Sciatic nerve (tissue), 2 donors: ENCODE results near the gene LIN52. TPM values are rescaled to one million over a fixed set of nuclear protein-coding genes. Genes with fewer than 3 reads are reported as not detected.

Experiments used
- ATAC-seq: fragments of 200-7000 bp; cut with Tn5 transposase; one replicate; pipeline ENCODE4 v1.9.1; 2020; ENCODE audit warnings: mild to moderate bottlenecking, moderate library complexity
- DNase-seq: peaks from one replicate; pipeline ENCODE4 v3.0.0-alpha.2; 2020; ENCODE audit warnings: low spot score
- intact Hi-C: fragments of 100-400 bp; cut with DNase I; formaldehyde crosslinking; loops from one replicate; pipeline ENCODE4 v1.14.2; 2022
- total RNA-seq: library from RNA; stranded (reverse); fragmentation: NEBNext Ultra II Directional; extraction: Animal tissue kit (Norgen Biotek cat#: 25700); gene quantifications from one replicate; pipeline ENCODE4 v1.2.1, GENCODE V29; 2021
- donor health status: DM: no; HTN: no; CAD: no.
- donor health status: DM: no; HTN: no; CAD: no.

The LIN52 gene
- total RNA-seq: 8.5 TPM

- intact Hi-C loops: no loop called here
- ATAC-seq (peak; percentile 98), DNase-seq (peak; percentile 100)
These were observed at the start of gene LIN52, which contains the start of gene ALDH6A1 for GRCh38 chr14:74084277-74085046. TSS of gene LIN52 (plus strand) at chr14:74084956. CDS start at chr14:74084975, 19 bp downstream. TSS of gene ALDH6A1 (minus strand) at chr14:74084453. CDS start at chr14:74084394, 59 bp downstream.

GRCh38 chr14:74035556-74035955 lies 49.2 kb upstream of the LIN52 start:
- ATAC-seq (no peak), DNase-seq (no peak)
- intact Hi-C loops: no loop called here

- DNase-seq (no peak), ATAC-seq (no peak)
- intact Hi-C loops: no loop called here
These were observed 46.5 kb upstream of the LIN52 start for GRCh38 chr14:74038020-74038859.

GRCh38 chr14:74042296-74042695 lies 42.5 kb upstream of the LIN52 start:
- intact Hi-C loops: no loop called here
- ATAC-seq (no peak), DNase-seq (no peak)

- intact Hi-C loops: no loop called here
- DNase-seq (no peak), ATAC-seq (no peak)
These were observed 39.2 kb upstream of the LIN52 start for GRCh38 chr14:74045522-74045921.

- intact Hi-C loops: loop anchor here (2.0 kb wide), 1 partner anchor 63 kb away; no protein-coding TSS in a partner anchor
- DNase-seq (no peak), ATAC-seq (no peak)
These were observed 36.5 kb upstream of the LIN52 start for GRCh38 chr14:74048281-74048680.

GRCh38 chr14:74049876-74050495 lies 34.8 kb upstream of the LIN52 start:
- no peak for DNase-seq
- ATAC-seq: no peak
- intact Hi-C loops: loop anchor here (2.0 kb wide), 1 partner anchor 61 kb away; no protein-coding TSS in a partner anchor

- no peak for DNase-seq
- intact Hi-C loops: no loop called here
- ATAC-seq: no peak
These were observed 22.0 kb upstream of the LIN52 start for GRCh38 chr14:74062809-74063150.

GRCh38 chr14:74064426-74064825 lies 20.3 kb upstream of the LIN52 start:
- intact Hi-C loops: no loop called here

GRCh38 chr14:74064883-74065282 lies 19.9 kb upstream of the LIN52 start:
- no peak for ATAC-seq
- intact Hi-C loops: no loop called here
- DNase-seq: no peak

More at GRCh38 chr14:74064426-74064825, 20.3 kb upstream of the LIN52 start:
- DNase-seq (no peak), ATAC-seq (no peak)

GRCh38 chr14:74065746-74066575 lies 18.8 kb upstream of the LIN52 start:
- DNase-seq: no peak
- ATAC-seq: no peak
- intact Hi-C loops: no loop called here

GRCh38 chr14:74077401-74077800 lies 7.4 kb upstream of the LIN52 start:
- ATAC-seq: no peak
- intact Hi-C loops: no loop called here
- DNase-seq: no peak

- DNase-seq: no peak
- intact Hi-C loops: no loop called here
These were observed 3.8 kb upstream of the LIN52 start for GRCh38 chr14:74080820-74081460.

GRCh38 chr14:74081491-74081890 lies 3.3 kb upstream of the LIN52 start:
- ATAC-seq (no peak), DNase-seq (no peak)
- intact Hi-C loops: no loop called here

More at GRCh38 chr14:74080820-74081460, 3.8 kb upstream of the LIN52 start:
- ATAC-seq: no peak

- ATAC-seq: no peak
These were observed 1.6 kb upstream of the LIN52 start for GRCh38 chr14:74083161-74083560.

GRCh38 chr14:74083784-74084276 lies 926 bp upstream of the LIN52 start:
- DNase-seq (no peak), ATAC-seq (peak; percentile 31)
- intact Hi-C loops: no loop called here

More at GRCh38 chr14:74083161-74083560, 1.6 kb upstream of the LIN52 start:
- no peak for DNase-seq
- intact Hi-C loops: no loop called here

- intact Hi-C loops: no loop called here
- DNase-seq (no peak), ATAC-seq (peak; percentile 1)
These were observed 386 bp downstream of the LIN52 start for GRCh38 chr14:74085047-74085637.

GRCh38 chr14:74085828-74086227 lies 1.1 kb downstream of the LIN52 start:
- ATAC-seq (no peak), DNase-seq (no peak)
- intact Hi-C loops: no loop called here
